ENCODE measurements around the gene CWC27. TPM values are rescaled to one million over a fixed set of nuclear protein-coding genes. Genes with fewer than 3 reads are reported as not detected.

The CWC27 gene
- polyA plus RNA-seq, 1 experiment: 7.5 TPM

- Histone ChIP-seq H3K4me3 (ENCODE audit: low read depth, low read length) (no peak overlapping the region), H3K36me3 (ENCODE audit: control insufficient read depth, insufficient read depth, low read length) (no peaks in the 10 kb centered on the region), H3K27me3 (ENCODE audit: control insufficient read depth, insufficient read depth, low read length) (no peaks in the 10 kb centered on the region)
- TF ChIP-seq, protein P1, sequence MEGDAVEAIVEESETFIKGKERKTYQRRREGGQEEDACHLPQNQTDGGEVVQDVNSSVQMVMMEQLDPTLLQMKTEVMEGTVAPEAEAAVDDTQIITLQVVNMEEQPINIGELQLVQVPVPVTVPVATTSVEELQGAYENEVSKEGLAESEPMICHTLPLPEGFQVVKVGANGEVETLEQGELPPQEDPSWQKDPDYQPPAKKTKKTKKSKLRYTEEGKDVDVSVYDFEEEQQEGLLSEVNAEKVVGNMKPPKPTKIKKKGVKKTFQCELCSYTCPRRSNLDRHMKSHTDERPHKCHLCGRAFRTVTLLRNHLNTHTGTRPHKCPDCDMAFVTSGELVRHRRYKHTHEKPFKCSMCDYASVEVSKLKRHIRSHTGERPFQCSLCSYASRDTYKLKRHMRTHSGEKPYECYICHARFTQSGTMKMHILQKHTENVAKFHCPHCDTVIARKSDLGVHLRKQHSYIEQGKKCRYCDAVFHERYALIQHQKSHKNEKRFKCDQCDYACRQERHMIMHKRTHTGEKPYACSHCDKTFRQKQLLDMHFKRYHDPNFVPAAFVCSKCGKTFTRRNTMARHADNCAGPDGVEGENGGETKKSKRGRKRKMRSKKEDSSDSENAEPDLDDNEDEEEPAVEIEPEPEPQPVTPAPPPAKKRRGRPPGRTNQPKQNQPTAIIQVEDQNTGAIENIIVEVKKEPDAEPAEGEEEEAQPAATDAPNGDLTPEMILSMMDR (IDR thresholded peaks at IDR 0.05; ENCODE audit: insufficient read depth, low read depth, low read length): no peak
- no peak for DNase-seq (ENCODE audit: low read depth)
- POLR2A ChIA-PET: no interaction called here
- CTCF ChIA-PET: interaction anchor here (1.1 to 1.5 kb wide), 2 partner anchors 12 to 28 kb away, joined by 3 read pairs; no protein-coding TSS in a partner anchor
Observed at GRCh38 chr5:64786372-64786771, 17.6 kb downstream of the CWC27 start.

GRCh38 chr5:64788156-64788555 is 19.4 kb downstream of the CWC27 start:
- no peak for DNase-seq (ENCODE audit: low read depth)
- no peaks in the 10 kb centered on the region for H3K36me3 ChIP-seq (ENCODE audit: control insufficient read depth, insufficient read depth, low read length)
- ChIA-PET POLR2A (no interaction called here), CTCF (interaction anchor here (0.7 to 2.4 kb wide), 5 partner anchors 117 to 559 kb away, joined by 3 to 8 read pairs (median 3); no protein-coding TSS in a partner anchor)
- no peaks in the 10 kb centered on the region for H3K27me3 ChIP-seq (ENCODE audit: control insufficient read depth, insufficient read depth, low read length)
- no peak overlapping the region for H3K4me3 ChIP-seq (ENCODE audit: low read depth, low read length)
- TF ChIP-seq, protein P1 (IDR thresholded peaks at IDR 0.05; ENCODE audit: insufficient read depth, low read depth, low read length): no peak

GRCh38 chr5:64789457-64789856 is 20.7 kb downstream of the CWC27 start:
- TF ChIP-seq, protein P1 (IDR thresholded peaks at IDR 0.05; ENCODE audit: insufficient read depth, low read depth, low read length): no peak
- ChIA-PET CTCF (interaction anchor here (2.4 kb wide), 1 partner anchor 560 kb away, joined by 8 read pairs; no protein-coding TSS in a partner anchor), POLR2A (no interaction called here)
- H3K36me3 ChIP-seq (ENCODE audit: control insufficient read depth, insufficient read depth, low read length): no peaks in the 10 kb centered on the region
- no peak for DNase-seq (ENCODE audit: low read depth)
- no peak overlapping the region for H3K4me3 ChIP-seq (ENCODE audit: low read depth, low read length)
- no peaks in the 10 kb centered on the region for H3K27me3 ChIP-seq (ENCODE audit: control insufficient read depth, insufficient read depth, low read length)

DNA sequence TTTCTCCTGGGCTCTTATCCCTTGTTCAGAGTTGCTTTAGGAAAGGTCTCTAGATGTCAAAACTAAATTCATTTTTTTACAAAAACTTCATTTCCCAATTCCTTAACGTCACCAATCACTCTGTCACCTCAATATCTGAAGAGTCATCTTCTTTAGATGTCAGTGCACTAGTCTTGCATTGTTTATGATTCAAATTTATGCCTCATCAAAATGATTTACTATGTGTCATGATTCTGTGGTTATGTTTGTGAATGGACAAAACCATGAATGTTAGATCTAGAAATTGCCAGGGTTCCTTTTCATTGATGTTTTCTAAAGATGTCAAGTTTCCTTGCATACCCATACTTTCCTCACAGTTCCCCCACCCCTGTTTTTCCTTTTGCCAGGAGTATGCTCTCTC is 21.5 kb downstream of the CWC27 start:
- POLR2A ChIA-PET: no interaction called here
- H3K36me3 ChIP-seq (ENCODE audit: control insufficient read depth, insufficient read depth, low read length): no peaks in the 10 kb centered on the region
- DNase-seq (ENCODE audit: low read depth): no peak
- H3K27me3 ChIP-seq (ENCODE audit: control insufficient read depth, insufficient read depth, low read length): no peaks in the 10 kb centered on the region
- TF ChIP-seq, protein P1 (IDR thresholded peaks at IDR 0.05; ENCODE audit: insufficient read depth, low read depth, low read length): no peak
- no peak overlapping the region for H3K4me3 ChIP-seq (ENCODE audit: low read depth, low read length)
- CTCF ChIA-PET: no interaction called here

- DNase-seq (ENCODE audit: low read depth): no peak
- no peak overlapping the region for H3K4me3 ChIP-seq (ENCODE audit: low read depth, low read length)
- no peaks in the 10 kb centered on the region for H3K36me3 ChIP-seq (ENCODE audit: control insufficient read depth, insufficient read depth, low read length)
- CTCF ChIA-PET: no interaction called here
- POLR2A ChIA-PET: no interaction called here
- TF ChIP-seq, protein P1 (IDR thresholded peaks at IDR 0.05; ENCODE audit: insufficient read depth, low read depth, low read length): no peak
- H3K27me3 ChIP-seq (ENCODE audit: control insufficient read depth, insufficient read depth, low read length): no peaks in the 10 kb centered on the region
Observed at GRCh38 chr5:64792469-64792868, 23.7 kb downstream of the CWC27 start.

Data from BJ (cell line).